Esophagus muscularis mucosa (tissue), 4 donors: ENCODE measurements around the gene EXOC3.

Experiments
- CTCF ChIP-seq, 3 experiments: fragments of 200-600 bp in 2 of 3; fragments of 450-650 bp in 1 of 3; sonication (generic) in 2 of 3; IDR thresholded peaks; one replicate each; pipeline ENCODE4 v1.5.1; 2017 to 2019; ENCODE audit warnings: antibody characterized with exemption in 3 of 3, mild to moderate bottlenecking in 2 of 3, moderate library complexity in 1 of 3
- EP300 ChIP-seq: sonication (generic); formaldehyde crosslinking; IDR thresholded peaks from one replicate; pipeline ENCODE4 v1.6.1; 2017; ENCODE audit warnings: antibody characterized with exemption
- POLR2A ChIP-seq: fragments of 450-650 bp; IDR thresholded peaks from one replicate; pipeline ENCODE4 v1.6.1; 2017; ENCODE audit warnings: antibody characterized with exemption, moderate library complexity, mild to moderate bottlenecking, low read depth

GRCh38 chr5:454936-455335 is 12.0 kb downstream of the EXOC3 start:
- TF ChIP-seq CTCF (IDR thresholded peaks at IDR 0.05) (no peak), POLR2A (no peak), EP300 (no peak)
